ENCODE measurements around the gene GNAL. TPM values are rescaled to one million over a fixed set of nuclear protein-coding genes. Genes with fewer than 3 reads are reported as not detected.
A peak's percentile ranks its signal among the peaks of the same experiment; 100 is the strongest.

Gene GNAL
- polyA plus RNA-seq, 1 experiment: 0.21 TPM

- Histone ChIP-seq H3K27me3 (ENCODE audit: control insufficient read depth, insufficient read depth, low read length) (peaks cover 3% of the 10 kb centered on the region; the same call in 1 of the 2 replicates), H3K36me3 (ENCODE audit: control insufficient read depth, insufficient read depth, low read length) (no peaks in the 10 kb centered on the region), H3K4me3 (ENCODE audit: low read depth, low read length) (no peak overlapping the region)
- DNase-seq (ENCODE audit: low read depth): no peak
- TF ChIP-seq CTCF (IDR thresholded peaks at IDR 0.05; ENCODE audit: insufficient read depth, low read depth, low read length): peak; percentile 77
- CTCF ChIA-PET: interaction anchor here (0.6 to 2.4 kb wide), 19 partner anchors 8 to 583 kb away, joined by 3 to 16 read pairs (median 3); partner anchors contain the start of gene GNAL
- POLR2A ChIA-PET: no interaction called here
These were observed 34.1 kb upstream of the GNAL start for GRCh38 chr18:11654736-11655605.

DNA sequence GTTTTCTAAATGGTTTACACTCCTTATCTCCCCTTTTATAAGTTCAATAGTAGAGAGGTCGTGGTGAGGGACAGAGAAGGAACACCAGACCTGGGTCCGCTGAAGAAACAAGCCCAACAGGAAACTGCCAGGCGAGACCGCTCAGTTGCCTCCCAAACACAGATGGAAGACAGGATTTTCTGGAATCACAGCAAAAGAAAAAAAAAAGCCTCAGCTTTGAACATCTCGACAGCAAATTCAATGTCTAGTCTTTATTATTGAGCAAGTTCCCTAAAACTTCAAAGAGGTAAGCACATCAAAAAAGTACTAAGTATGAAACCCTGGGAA, 33.5 kb upstream of the GNAL start:
- no peak for TF ChIP-seq CTCF (IDR thresholded peaks at IDR 0.05; ENCODE audit: insufficient read depth, low read depth, low read length)
- H3K4me3 ChIP-seq (ENCODE audit: low read depth, low read length): no peak overlapping the region
- H3K36me3 ChIP-seq (ENCODE audit: control insufficient read depth, insufficient read depth, low read length): no peaks in the 10 kb centered on the region
- DNase-seq (ENCODE audit: low read depth): no peak
- POLR2A ChIA-PET: no interaction called here
- CTCF ChIA-PET: interaction anchor here (0.6 to 2.4 kb wide), 17 partner anchors 10 to 583 kb away, joined by 3 to 16 read pairs (median 3); partner anchors contain the start of gene GNAL
- H3K27me3 ChIP-seq (ENCODE audit: control insufficient read depth, insufficient read depth, low read length): peaks cover 3% of the 10 kb centered on the region; the same call in 1 of the 2 replicates

DNA sequence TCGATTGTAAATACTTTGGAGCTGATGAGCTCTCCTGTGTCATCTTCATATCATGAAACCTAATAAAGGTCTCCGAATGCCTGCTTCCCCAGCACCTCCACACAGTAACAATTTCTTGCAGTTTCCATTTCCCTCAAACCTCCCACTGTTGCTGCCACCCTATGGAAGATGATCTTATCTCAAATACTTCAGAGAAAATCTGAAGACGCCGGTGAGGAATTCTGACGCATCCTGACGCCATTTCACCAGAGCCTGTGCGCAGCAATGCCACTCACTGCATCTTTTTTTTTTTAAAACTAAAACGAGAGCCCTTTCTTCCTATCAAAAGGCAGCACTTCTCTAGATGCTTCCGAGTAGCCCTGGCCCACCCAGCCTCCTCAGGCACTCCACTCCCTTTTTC, 31.9 kb upstream of the GNAL start:
- Histone ChIP-seq H3K4me3 (ENCODE audit: low read depth, low read length) (no peak overlapping the region), H3K36me3 (ENCODE audit: control insufficient read depth, insufficient read depth, low read length) (no peaks in the 10 kb centered on the region), H3K27me3 (ENCODE audit: control insufficient read depth, insufficient read depth, low read length) (peaks cover 3% of the 10 kb centered on the region; the same call in 1 of the 2 replicates)
- no peak for DNase-seq (ENCODE audit: low read depth)
- ChIA-PET CTCF (no interaction called here), POLR2A (no interaction called here)
- TF ChIP-seq CTCF (IDR thresholded peaks at IDR 0.05; ENCODE audit: insufficient read depth, low read depth, low read length): no peak

GRCh38 chr18:11657554-11657953, 31.5 kb upstream of the GNAL start:
- TF ChIP-seq CTCF (IDR thresholded peaks at IDR 0.05; ENCODE audit: insufficient read depth, low read depth, low read length): no peak
- POLR2A ChIA-PET: no interaction called here
- H3K4me3 ChIP-seq (ENCODE audit: low read depth, low read length): no peak overlapping the region
- H3K36me3 ChIP-seq (ENCODE audit: control insufficient read depth, insufficient read depth, low read length): no peaks in the 10 kb centered on the region
- CTCF ChIA-PET: no interaction called here
- no peak for DNase-seq (ENCODE audit: low read depth)
- peaks cover 3% of the 10 kb centered on the region; the same call in 1 of the 2 replicates for H3K27me3 ChIP-seq (ENCODE audit: control insufficient read depth, insufficient read depth, low read length)

- ChIA-PET POLR2A (no interaction called here), CTCF (no interaction called here)
- DNase-seq (ENCODE audit: low read depth): no peak
- Histone ChIP-seq H3K27me3 (ENCODE audit: control insufficient read depth, insufficient read depth, low read length) (peaks cover 3% of the 10 kb centered on the region; the same call in 1 of the 2 replicates), H3K4me3 (ENCODE audit: low read depth, low read length) (no peak overlapping the region), H3K36me3 (ENCODE audit: control insufficient read depth, insufficient read depth, low read length) (no peaks in the 10 kb centered on the region)
- TF ChIP-seq CTCF (IDR thresholded peaks at IDR 0.05; ENCODE audit: insufficient read depth, low read depth, low read length): no peak
These were observed 31.0 kb upstream of the GNAL start for GRCh38 chr18:11658019-11658418.
